Activated CD4-positive, alpha-beta T cell treated with anti-CD3 and anti-CD28 coated beads, Interleukin-2, Interleukin-4, amounts not matched to agents 100 ng/mL and 50 ng/mL, durations not matched to agents 16 hours and 8 hours (primary cell): ENCODE results near the gene LZTR1.
"Not testable (repeated sequence)": the region's sequence is repeated elsewhere in the genome, so short reads cannot be mapped to it uniquely, and the experiment has no call there.

Experiments
- DNase-seq: peaks from one replicate; pipeline ENCODE4 v3.0.0-alpha.2; 2020; ENCODE audit warnings: low spot score

Gene LZTR1

DNA sequence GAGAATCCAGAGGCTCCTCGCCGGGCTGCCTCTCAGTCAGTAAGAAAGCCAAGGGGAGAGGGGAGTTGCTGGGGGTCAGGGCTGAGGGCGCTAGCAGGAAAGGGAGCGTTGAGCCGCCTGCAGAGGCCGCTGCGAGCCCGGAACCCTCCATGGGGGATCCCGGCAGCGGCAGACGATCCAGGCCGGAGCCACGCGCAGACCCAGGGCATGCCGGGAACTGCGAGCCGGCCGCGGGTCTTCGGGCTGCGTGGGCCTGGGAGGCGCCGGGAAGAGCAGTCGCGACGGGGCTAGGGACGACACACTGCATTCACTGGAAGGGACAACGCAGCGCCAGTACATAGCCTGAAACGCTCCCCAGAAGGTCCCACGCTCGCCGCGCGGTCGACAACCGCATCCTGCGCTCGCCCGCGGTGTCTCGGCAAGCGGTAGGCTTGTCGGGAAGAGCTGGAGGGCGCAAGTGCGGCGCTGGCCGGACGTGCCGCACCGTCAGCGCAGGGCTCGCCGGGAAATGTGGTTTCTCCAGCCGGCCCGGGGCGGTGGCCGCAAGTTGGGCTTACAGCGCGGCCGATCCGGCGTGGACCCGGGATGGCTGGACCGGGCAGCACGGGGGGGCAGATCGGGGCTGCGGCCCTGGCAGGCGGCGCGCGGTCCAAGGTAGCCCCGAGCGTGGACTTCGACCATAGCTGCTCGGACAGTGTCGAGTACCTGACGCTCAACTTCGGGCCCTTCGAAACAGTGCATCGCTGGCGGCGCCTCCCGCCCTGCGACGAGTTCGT lies at the start of gene LZTR1:
Gene LZTR1 (plus strand): TSS at position 511 of the 776 bp plus-strand sequence. CDS start 75 bp downstream, at position 586.
- DNase-seq = peak; percentile 76

DNA sequence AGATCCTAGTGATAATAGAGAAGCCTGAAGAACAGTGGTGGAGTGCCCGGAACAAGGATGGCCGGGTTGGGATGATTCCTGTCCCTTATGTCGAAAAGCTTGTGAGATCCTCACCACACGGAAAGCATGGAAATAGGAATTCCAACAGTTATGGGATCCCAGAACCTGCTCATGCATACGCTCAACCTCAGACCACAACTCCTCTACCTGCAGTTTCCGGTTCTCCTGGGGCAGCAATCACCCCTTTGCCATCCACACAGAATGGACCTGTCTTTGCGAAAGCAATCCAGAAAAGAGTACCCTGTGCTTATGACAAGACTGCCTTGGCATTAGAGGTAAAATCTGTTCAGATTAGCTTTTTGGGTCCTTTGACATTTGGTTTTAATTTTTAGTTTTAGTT lies 48.2 kb upstream of the LZTR1 start:
- DNase-seq = no peak

DNA sequence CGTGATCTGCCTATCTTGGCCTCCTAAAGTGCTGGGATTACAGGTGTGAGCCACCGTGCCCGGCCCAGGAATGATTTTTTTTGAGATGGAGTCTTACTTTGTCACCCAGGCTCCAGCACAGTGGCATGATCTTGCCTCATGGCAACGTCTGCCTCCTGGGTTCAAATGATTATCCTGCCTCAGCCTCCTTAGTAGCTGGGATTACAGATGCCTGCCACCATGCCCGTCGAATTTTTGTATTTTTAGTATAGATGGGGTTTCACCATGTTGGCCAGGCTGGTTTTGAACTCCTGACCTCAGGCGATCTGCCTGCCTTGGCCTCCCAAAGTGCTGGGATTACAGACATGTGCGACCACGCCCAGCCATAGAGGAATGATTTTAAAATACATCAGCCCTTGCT lies 47.0 kb upstream of the LZTR1 start:
- not testable (repeated sequence) for DNase-seq

DNA sequence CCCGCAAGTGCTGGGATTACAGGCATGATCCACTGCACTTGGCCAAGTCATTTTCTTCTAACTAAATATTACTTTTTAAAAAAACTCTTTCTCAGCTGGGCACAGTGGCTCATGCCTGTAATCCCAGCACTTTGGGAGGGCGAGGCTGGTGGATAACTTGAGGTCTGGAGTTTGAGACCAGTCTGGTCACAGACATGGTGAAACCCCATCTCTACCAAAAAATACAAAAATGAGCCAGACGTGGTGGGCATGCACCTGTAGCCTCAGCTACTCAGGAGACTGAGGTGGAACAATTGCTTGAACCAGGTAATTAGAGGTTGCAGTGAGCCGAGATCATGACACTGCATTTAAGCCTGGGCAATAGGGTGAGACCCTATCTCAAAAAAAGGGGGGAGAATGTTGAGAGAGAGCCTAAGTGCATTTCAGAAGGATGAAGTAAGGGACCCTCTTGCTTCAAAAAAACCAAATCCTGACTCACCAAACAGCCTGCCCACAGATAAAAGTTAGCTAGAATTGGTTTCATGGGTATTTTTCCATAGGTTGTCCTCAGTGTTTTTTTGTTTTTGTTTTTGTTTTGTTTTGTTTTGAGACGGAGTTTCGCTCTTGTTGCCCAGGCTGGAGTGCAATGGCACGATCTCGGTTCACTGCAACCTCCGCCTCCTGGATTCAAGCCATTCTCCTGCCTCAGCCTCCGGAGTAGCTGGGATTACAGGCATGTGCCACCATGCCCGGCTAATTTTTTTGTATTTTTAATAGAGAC lies 46.1 kb upstream of the LZTR1 start:
- DNase-seq = not testable (repeated sequence)

DNA sequence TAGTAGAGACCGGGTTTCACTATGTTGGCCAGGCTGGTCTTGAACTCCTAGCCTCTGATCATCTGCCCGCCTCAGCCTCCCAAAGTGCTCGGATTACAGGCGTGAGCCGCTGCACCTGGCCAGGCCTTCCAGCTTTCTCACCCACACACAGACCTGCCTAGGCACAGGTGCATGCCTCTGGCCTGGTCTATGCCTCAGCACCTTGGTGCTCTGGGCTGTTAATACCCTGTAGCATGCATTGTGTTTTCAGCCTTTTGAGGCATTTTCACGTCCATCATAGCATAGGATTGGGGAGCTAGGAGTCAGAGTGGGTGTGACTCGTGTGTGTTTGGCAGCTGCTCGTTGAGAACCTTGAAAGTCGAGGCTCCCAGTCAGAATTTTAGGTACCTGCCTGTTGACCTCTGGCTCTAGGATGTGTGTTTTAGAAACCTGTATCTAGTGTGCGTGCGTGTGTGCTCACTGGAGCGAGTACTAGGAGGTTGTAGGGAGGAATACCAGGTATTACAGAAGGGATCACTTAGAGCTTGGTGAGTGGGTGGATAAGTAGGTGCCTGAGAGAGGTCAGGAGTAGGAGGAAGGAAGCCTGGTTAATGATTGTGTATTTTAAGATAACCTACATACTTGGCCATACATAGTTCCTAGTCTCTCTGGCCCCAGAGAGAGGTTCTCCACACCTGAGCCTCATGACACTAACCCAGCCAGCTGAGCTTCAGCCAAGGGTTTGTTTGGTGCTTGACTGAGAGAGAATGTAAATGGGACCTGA lies 44.9 kb upstream of the LZTR1 start:
- no peak for DNase-seq

DNA sequence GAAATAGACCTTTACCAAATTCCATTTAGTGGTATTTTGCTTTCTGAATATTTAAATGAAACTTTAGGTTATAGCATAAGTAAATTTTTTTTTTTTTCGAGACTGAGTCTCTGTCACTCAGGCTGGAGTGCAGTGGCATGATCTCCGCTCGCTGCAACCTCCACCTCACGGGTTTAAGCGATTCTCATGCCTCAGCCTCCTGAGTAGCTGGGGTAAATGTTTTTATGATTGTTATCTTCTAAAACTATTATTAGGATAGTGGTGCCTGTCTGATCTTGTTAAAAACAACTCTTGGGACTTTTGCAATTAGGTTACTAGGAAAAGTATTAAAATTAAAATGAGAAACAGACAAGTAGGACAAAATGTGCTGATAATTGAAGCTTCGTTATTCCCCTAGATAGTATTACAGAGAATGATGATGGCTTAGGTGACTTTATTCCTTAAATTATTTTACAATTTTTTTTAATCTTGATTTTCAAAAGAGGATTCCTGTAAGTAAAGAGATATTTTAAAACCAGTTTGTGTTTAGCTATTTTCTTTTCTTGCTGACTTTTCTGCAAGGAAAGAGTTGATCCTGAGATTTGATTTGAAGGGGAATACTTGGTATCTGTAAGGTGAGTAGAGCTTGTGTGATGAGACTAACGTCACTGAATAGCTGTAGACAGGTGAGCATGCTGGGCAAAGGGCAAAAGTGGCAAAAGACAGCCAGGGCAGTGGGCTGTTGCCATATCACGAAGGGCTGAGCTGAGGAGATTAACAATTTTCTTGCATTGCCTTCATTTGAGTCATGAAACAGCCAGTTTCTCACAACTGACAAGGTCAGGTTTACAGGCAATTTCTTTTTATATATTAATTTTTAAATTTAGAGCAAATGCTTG lies 44.1 kb upstream of the LZTR1 start:
- DNase-seq = no peak

DNA sequence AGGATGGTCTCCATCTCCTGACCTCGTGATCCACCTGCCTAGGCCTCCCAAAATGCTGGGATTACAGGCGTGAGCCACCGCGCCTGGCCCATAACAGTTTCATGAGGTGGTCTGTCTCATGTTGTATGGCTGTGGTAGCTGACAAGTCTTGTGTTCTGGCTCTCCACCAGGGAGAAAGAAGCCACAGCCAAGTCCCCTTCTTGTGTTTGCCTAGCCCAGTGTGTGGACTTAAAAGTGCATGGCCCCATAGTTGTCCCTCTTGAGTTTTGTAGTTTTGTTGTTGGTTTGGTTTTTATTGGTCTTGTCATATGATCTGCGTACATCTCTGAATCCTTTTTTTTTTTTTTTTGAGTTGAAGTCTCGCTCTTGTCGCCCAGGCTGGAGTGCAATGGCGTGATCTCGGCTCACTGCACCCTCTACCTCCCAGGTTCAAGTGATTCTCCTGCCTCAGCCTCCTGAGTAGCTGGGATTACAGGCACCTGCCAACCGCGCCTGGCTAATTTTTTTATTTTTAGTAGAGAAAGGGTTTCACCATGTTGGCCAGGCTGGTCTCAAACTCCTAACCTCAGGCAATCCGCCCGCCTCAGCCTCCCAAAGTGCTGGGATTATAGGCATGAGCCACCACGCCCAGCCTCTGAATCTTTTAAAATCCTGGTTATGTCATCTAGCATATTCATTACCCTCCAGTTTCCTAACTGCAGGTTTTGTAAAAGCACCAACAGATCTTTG lies 42.5 kb upstream of the LZTR1 start:
- DNase-seq = not testable (repeated sequence)

DNA sequence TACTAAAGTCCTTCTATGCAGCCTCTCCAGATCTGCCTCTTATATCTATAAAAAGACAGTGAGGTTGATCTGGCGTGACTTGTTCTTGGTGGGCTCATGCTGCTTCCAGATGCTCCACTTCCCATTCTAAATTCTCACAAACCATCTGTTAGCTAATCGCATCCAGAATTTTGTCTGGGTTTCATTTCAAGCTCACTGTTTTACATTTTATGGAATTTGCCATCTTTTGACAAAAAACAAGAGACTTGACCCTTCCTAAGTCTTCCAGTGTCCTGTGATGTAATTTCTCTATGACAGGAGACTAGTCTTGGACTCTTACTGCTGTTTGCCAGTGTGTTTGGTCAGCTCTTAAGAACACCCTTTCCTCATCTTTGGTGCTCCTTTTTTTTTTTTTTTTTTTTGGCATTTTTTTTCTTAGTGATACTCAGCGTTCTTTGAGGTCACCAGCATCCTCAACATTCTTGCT lies 41.9 kb upstream of the LZTR1 start:
- no peak for DNase-seq

DNA sequence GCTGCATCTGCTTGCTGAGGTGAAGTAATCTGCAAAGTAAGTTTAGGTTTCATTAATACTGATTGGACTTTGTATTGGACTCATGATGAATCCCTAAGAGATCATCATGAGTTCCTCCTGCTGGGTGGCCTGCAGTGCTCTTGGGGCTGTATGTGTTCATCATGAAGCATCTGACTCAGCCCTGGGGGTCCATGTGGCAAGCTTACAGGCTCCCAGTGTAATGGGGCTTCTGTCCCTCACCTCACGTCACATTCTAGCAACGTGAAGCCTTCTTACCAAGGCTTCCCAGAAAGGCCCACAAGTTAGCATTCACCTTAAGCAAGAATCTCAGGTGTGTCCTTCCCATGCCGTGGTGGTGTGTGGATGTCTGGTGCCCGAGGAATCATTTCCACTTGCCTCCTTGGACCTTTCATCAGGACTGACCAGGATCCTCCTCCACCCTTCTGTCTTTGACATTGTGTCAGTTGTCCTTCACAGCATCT lies 41.2 kb upstream of the LZTR1 start:
- no peak for DNase-seq

DNA sequence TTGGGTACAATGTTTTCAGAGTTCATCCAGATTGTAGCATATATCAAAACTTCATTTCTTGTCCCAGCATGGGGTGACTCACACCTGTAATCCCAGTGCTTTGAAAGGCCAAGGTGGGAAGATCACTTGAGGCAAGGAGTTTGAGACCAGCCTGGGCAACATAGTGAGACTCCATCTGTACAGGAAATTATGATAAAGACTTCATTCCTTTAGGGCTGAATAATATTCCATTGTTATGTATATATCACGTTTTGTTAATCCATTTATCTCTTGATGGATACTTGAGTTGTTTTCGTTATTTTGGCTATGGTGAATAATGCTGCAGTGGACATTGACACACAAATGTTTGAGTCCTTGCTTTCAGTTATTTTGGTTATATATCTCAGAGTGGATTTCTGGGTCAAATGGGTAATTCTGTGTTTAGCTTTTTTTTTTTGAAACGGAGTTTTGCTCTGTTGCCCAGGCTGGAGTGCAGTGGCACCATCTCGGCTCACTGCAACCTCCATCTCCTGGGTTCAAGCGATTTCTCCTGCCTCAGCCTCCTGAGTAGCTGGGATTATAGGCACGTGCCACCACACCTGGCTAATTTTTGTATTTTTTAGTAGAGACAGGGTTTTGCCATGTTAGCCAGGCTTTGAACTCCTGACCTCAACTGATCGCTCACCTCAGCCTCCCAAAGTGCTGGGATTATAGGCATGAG lies 39.7 kb upstream of the LZTR1 start:
- DNase-seq = not testable (repeated sequence)

DNA sequence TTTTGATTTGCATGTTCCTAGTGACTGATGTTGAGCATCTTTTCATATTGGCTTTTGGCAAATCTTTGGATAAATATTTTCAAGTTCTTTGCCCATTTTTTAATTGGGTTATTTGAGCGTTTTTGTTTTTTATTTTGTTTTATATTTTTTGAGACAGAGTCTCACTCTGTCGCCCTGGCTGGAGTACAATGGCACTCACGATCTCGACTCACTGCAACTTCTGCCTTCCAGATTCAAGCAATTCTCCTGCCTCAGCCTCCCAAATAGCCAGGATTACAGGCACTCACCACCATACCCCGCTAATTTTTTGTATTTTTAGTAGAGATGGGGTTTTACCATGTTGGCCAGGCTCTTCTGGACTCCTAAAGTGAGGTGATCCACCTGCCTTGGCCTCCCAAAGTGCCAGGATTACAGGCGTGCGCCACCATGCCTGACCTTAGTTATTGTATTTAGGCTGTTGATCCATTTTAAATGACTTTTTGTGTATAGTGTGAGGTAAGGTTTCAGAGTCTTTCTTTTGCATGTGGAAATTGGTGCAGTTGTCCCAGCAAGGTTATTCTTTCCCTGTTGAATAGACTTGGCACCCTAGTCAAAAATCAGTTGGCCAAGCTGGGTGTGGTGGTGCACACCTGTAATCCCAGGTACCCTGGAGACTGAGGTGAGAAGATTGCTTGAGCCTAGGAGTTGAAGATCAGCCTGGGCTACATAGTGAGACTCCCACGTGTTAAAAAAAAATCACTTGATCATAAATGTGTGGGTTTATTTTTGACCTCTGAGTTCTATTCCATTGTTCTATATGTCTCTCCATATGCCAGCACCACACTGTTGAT lies 38.8 kb upstream of the LZTR1 start:
- DNase-seq = no peak

DNA sequence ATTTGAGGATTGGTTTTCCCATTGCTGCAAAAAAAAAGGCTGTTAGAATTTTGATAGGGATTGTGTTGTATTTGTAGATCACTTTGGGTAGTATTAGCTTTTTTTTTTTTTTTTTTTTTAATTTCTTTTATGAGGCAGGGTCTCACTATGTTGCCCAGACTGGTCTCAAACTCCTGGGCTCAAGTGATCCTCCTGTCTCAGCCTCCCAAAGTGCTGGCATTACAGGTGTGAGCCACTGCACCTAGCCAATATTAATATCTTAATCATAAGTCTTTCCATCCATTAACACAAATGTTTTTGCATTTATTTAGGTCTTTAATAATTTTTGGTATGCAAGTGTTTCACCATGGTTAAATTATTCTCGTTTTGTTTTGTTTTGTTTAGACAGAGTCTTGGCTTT lies 38.1 kb upstream of the LZTR1 start:
- no peak for DNase-seq

DNA sequence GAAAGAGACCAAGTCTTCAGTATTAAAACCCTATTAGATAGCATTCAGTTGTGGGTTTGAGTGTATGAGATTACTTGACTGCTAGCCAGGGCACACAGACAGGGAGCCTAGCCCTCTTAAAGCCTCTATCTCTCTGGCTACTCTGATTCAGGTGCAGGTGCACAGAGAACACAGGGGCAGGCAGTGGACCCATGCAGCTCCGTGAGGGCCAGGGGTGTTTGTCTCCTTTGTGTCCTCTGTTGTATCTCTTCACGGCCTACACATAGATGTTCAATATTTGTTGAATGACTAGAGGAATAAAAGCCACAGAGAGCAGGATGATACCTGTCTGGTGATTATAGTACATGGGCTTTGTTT lies 36.5 kb upstream of the LZTR1 start:
- DNase-seq = no peak

DNA sequence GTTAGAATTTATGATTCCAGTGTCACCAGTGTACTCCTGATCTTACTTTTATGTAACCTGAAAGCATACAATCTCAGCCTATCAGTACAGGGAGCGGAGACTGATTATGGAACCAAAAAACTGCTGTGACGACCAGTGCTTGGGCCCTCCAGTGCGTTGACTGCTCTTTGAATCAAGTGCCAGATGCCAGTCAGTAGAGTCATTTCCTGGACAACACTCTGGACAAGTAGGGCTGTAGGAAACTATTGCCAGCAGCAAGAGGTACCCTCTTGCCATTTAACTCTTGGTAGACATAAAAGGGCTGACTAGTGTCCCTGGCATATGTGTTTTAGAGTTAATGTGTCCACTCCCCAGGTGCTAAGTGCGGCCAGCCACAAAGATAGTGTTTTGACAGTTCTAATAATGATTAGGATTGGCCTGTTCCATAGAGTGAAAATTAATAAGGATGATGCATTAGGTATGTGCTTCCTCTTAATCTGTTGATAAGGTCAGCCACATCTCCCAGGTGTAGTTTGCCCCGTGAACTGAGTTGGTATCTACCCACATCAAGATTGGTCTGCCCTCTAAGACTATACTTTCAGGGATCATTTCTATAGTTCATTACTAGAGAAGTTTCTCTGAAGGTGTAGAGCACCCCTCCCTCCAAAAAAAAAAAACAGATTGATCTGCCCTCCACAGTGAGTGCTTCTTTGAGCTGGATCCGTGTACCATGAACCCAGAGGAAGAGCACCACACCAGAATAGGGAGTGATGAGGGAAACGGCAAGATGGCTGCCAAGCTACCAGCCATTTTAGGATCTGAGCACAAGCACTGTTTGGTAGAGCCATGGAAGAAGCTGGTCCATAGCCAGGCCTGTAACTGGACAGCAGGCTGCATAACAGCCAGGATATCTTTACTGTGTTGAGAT lies 35.8 kb upstream of the LZTR1 start:
- DNase-seq = no peak

DNA sequence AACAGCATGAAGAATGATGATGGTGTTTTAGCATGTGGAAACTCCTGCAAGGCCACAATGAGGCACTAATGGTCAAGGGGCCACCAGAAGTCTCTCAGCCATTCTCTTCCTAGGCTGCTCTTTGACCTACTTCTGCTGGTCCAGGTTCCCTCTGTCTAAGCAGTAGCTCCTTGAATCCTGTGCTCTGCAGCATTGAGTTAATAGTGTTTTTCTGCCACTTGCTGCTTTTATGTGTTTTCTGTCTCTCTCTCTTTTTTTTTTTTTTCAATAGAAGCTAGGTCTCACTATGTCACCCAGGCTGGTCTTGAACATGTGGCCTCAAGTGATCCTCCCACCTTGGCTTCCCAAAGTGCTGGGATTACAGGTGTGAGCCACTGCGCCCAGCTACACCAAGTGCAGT lies 35.1 kb upstream of the LZTR1 start:
- DNase-seq = no peak

DNA sequence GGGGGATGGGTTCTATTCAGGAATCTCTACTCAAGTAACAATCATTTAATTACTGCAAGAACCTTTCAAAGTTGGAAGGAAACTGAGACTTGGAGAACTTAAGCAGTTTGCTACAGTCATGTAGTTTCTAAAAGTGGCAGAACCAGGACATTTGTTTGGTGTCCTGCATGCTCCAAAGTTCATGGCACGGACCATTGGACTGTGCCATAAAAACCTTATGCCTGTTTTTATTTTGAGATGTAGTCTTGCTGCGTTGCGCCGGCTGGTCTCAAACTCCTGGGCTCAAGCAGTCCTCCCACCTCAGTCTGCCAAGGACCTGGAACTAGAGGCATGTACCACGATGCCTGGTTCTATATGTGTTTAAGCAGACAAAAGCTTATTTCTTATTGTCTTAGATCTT lies 33.6 kb upstream of the LZTR1 start:
- DNase-seq = no peak

DNA sequence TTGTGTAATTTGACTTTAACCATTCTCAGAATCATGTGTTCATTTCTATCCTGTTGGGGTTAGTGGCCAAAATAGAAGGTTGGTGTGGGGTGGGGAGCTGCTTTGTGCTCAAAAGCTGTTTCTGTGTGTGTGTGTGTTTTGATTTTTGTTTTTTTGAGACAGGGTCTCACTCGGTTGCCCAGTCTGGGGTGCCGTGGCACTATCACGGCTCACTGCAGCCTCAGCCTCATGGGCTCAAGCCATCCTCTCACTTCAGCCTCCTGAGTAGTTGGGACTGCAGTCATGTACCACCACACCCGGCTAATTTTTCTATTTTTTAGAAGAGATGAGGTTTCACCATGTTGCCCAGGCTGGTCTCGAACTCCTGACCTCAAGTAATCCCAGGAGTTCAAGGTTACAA lies 33.1 kb upstream of the LZTR1 start:
- DNase-seq = no peak

DNA sequence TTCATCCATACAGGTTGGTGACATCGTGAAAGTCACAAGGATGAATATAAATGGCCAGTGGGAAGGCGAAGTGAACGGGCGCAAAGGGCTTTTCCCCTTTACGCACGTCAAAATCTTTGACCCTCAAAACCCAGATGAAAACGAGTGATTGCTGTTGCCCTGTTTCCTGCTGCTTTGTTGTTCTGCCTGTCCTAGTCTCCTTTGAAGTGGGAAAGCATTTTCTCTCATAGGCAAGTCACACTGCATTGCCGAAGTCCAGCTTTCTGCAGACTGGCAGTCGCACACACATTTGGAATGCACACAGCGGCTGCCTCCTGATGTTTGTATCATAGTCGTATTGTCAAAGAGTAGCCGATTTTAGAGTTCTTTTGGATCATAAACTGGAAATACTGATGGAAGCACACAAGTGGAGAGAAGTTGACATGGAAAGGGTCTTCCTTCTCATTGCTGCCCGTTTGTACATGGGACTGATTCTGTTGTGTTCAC lies 32.4 kb upstream of the LZTR1 start:
- DNase-seq = no peak
